HG03025 (cell line): Measurements from ENCODE around the gene KRTAP10-7.
"Not testable (repeated sequence)": the region's sequence is repeated elsewhere in the genome, so short reads cannot be mapped to it uniquely, and the experiment has no call there.

Experiments used
- ATAC-seq: cut with Tn5 transposase; IDR thresholded peaks from one replicate; pipeline ENCODE4 v1.9.1; 2021; ENCODE audit warnings: mild to moderate bottlenecking, moderate library complexity; ENCODE audit not compliant: unreplicated experiment, low FRiP score

KRTAP10-7 gene

DNA sequence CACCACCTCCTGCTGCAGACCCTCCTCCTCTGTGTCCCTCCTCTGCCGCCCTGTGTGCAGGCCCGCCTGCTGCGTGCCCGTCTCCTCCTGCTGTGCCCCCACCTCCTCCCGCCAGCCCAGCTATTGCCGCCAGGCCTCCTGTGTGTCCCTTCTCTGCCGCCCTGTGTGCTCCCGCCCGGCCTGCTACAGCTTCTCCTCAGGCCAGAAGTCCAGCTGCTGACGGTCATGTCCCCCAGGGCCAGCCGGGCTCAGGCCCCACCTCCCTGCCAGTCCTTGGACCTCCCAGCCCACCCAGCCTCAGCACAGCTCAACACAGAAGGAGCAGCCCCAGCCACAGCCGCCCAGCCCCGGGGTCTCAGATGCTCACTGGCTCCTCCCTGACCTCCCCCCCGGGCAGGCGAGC lies 27.4 kb downstream of the KRTAP10-7 start:
- not testable (repeated sequence) for ATAC-seq

DNA sequence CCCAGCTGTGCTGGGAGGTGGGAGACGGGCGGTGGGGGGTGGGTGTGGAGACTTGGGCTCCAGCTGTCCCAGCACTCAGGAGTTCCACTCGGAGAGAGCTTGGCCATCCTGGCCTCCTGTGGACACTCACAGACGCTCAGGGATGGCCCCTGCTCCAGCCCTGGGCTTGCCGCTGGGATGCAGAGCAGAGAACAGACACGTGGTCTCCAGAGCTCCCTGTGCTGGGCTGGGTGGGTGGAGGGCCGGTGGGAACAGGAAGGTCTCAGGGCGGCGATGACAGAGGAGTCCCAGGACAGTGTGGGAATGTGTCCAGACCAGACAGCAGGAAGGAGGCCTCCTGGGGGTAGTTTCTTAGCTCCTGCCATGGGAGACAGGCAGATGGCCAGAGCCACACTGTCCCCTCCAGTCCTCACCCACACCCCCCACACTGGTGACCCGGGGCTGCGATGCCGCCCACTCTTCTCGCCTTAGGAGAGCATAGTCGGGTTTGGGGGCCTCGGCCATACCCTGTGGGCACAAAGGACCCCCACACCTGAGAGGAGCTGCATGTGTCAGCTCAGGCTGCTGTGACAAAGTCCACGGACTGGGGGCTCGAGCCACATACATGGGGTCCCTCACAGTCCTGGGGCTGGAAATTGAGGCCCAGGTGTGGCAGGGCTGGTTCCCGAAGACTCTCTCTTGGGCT lies 28.5 kb downstream of the KRTAP10-7 start:
- no peak for ATAC-seq

- no peak for ATAC-seq
These were observed 30.0 kb downstream of the KRTAP10-7 start for GRCh38 chr21:44630440-44630839.

GRCh38 chr21:44632067-44632466 lies 31.7 kb downstream of the KRTAP10-7 start:
- ATAC-seq, result no peak

DNA sequence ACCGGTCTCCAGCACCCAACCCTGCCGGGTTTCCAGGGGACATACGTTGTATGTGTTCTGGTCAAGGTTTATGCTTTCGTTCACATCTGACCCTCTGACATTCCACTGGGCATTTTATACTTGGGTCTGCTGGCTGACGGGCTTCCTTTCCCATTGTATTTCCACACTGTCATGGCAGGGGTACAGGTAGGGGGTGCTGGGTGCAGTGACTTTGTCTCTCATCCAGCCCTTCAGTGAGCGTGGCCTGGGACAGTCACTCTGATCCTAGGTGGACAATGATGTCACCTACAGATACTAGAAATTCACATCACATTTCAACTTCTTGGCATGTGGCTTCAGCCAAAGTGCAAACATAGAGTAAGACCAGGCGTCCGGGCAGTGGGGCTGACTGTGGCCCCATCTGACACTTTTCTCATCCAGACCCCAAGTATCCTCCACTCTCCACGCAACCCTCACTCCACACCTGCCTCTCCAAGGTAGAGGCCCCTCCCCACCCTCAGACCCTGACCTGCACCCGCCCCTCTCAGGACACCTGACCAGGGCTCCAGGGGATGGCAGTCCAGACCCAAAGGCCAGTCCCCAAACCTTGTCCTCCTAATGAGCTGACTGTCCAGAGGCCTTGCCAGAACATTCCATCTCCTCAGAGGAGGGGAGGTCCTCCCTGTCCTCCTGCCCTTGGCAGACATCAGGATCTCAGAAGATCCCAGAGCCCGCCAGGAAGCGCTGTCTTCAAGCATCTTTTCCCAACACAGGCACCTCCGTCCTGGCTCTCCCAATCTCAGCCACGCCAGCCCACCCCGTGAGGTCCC lies 36.0 kb downstream of the KRTAP10-7 start:
- ATAC-seq, result no peak

DNA sequence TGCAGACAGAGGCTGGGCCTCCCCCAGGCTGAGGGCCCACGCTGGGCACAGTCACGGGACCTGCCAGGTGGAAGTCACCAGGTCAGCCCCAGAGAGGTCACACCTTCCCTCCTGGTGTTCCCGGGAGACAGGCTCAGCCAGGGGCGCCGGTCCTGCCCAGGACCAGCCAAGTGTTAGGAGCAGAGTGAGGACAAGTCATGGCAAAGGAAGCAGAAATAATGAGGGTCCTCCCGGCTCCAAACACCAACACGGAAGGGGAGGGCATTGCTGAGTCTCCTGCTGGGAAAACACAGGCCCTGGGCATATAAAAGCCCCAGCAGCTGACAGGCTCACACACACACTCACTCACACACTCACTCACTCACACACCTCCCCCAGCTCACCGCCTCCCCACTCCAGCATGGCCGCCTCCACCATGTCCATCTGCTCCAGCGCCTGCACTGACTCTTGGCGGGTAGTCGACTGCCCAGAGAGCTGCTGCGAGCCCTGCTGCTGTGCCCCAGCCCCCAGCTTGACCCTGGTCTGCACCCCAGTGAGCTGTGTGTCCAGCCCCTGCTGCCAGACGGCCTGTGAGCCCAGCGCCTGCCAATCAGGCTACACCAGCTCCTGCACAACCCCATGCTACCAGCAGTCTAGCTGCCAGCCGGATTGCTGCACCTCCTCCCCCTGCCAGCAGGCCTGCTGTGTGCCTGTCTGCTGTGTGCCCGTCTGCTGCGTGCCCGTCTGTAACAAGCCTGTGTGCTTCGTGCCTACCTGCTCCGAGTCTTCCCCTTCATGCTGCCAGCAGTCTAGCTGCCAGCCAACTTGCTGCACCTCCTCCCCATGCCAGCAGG lies 36.8 kb downstream of the KRTAP10-7 start, which contains the start of gene KRTAP10-10:
Gene KRTAP10-10, plus strand, starts transcription at position 339 of the 833 bp plus-strand sequence. Its CDS starts 62 bp downstream, at position 401.
- no peak for ATAC-seq

GRCh38 chr21:44637851-44638348 lies 37.5 kb downstream of the KRTAP10-7 start:
- not testable (repeated sequence) for ATAC-seq

GRCh38 chr21:44638506-44639330 lies 38.3 kb downstream of the KRTAP10-7 start:
- not testable (repeated sequence) for ATAC-seq

DNA sequence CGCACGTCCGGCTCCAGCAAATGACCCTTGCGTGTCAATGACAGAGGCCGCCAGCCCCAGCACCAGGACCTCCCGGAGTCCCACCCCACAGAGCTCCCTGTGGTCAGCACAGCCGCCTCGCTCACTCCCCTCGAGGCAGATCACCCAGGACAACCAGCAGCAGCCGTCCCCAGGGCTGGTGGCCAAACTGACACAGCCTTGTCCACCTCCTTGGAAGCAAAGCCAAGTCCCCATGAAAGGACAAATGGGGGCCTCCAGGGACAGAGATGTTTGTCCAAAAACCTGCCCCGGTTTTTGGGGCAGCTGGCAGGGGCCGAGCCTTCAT lies 38.9 kb downstream of the KRTAP10-7 start:
- no peak for ATAC-seq

DNA sequence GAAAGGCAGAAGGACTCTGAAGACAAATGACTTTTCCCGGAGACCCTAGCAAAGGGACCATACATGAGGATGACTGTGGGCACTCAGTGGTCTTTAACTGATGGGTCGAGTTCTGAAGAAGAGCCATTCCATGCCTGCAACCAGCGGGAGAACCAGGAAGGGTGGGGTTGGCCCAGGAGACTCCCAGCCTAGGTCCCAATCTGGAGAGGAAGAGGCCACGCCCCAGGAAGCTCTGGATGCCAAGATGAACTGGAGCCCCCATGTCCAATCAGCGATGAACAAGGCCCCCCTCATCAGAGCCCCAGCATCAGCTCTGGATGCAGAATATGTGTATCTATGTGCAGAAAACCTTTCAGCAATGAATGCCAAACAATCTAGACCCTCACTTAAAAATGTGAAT lies 40.4 kb downstream of the KRTAP10-7 start:
- no peak for ATAC-seq

- no peak for ATAC-seq
These were observed 43.4 kb downstream of the KRTAP10-7 start for GRCh38 chr21:44643741-44644310.

DNA sequence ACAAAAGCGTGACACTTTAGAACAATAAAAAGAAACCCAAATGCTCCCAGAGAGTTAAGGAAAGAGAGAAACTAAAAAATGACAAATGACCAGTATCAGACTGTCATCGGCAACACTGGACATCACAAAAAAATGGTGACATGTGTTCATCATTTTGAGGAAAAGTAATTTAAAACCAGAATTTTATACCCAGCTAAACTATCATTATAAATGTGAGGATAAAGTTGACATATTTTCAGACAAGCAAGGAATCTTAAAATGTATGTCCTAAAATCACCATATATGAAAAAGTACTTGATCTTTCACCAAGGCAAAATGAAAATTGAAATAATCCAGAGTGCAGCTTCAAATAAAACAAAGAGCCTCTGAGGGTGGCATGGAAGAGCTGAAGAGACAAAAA lies 44.5 kb downstream of the KRTAP10-7 start:
- no peak for ATAC-seq

- not testable (repeated sequence) for ATAC-seq
These were observed 46.2 kb downstream of the KRTAP10-7 start, which contains the start of gene KRTAP10-11 for GRCh38 chr21:44646366-44647221. KRTAP10-11 (plus strand) TSS chr21:44646414; CDS start chr21:44646459, 45 bp downstream.

- no peak for ATAC-seq
These were observed 46.8 kb downstream of the KRTAP10-7 start for GRCh38 chr21:44647222-44647552.

DNA sequence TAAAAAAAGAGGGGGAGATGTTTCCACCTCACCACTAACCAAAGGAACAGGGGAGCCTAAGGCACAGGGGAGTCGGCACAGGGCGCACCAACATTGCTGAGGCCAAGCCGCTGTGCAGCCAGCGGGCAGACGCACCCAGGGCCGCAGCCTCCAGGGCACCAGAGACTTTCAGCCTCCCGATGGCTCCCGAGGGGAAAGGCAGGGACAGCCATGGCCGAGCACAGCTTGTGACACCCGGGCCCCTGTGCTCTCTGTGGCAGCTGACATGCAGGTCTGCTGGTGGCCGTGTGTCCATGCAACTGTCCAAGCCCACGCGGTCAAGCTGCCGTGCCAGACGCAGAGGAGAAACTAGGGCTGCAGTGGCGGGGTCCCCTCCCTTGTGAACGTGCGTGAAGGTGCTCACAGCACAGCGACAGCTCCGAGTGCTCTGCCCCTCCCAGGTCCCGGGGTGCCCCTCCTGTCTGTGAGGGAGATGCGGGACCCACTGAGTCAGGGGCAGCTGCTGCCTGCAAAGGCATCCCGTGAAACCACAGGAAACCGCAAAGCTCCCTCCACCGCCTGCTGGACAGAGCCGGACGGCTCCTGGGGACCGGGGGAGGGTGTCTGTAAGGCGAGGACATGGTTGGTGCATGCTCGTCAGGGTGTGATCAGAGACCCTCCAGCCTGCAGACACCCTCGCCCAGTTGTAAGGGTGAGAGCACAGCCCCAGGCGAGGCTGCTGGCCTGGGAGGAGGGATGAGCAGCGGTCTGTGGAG lies 48.3 kb downstream of the KRTAP10-7 start:
- no peak for ATAC-seq

- no peak for ATAC-seq
These were observed 49.2 kb downstream of the KRTAP10-7 start for GRCh38 chr21:44649521-44650100.

GRCh38 chr21:44650265-44650972 lies 50.0 kb downstream of the KRTAP10-7 start:
- ATAC-seq, result no peak
